Breast epithelium (tissue), 4 donors: Measurements from ENCODE around the gene OAS1. TPM values are rescaled to one million over a fixed set of nuclear protein-coding genes. Genes with fewer than 3 reads are reported as not detected.

Source experiments
- DNase-seq, 2 donors: peaks; one replicate each; pipeline ENCODE4 v3.0.0-alpha.2; 2019; ENCODE audit warnings: low spot score in 2 of 2
- H3K27ac ChIP-seq, 2 donors: fragments of 200-600 bp; sonication (generic) in 1 of 2; one replicate each; pipeline ENCODE4 v1.5.1; 2016 to 2019; ENCODE audit warnings: mild to moderate bottlenecking in 1 of 2
- H3K27me3 ChIP-seq, 2 donors: fragments of 200-600 bp; sonication (generic) in 1 of 2; one replicate each; pipeline versions ENCODE4 v1.5.1 to v1.6.0; 2017 to 2019; ENCODE audit warnings: control low read depth in 1 of 2, mild to moderate bottlenecking in 1 of 2
- H3K36me3 ChIP-seq: fragments of 200-600 bp; one replicate; pipeline ENCODE4 v1.5.1; 2019
- H3K4me1 ChIP-seq, 2 donors: fragments of 200-600 bp; sonication (generic); one replicate each; pipeline ENCODE4 v1.5.1; 2016 to 2019; ENCODE audit warnings: control low read depth in 1 of 2
- H3K4me3 ChIP-seq, 3 donors: fragments of 200-600 bp; sonication (generic); 1 replicate in 2 of 3; 2 replicates in 1 of 3; pipeline ENCODE4 v1.5.1; 2016 to 2019; ENCODE audit warnings: mild to moderate bottlenecking in 3 of 3, moderate library complexity in 2 of 3
- H3K9me3 ChIP-seq, 2 donors: fragments of 200-600 bp; sonication (generic) in 1 of 2; one replicate each; pipeline ENCODE4 v1.5.1; 2016 to 2019; ENCODE audit warnings: control low read depth in 1 of 2
- CTCF ChIP-seq, 3 donors: fragments of 450-650 bp; IDR thresholded peaks; one replicate each; pipeline ENCODE4 v1.5.1; 2016 to 2017; ENCODE audit warnings: antibody characterized with exemption in 3 of 3, mild to moderate bottlenecking in 3 of 3, moderate library complexity in 3 of 3
- POLR2A ChIP-seq: fragments of 450-650 bp; IDR thresholded peaks from one replicate; pipeline ENCODE4 v1.6.1; 2016; ENCODE audit warnings: antibody characterized with exemption, mild to moderate bottlenecking, moderate library complexity
- POLR2AphosphoS5 ChIP-seq, 3 donors: sonication (generic); formaldehyde crosslinking; IDR thresholded peaks; one replicate each; pipeline ENCODE4 v1.6.1; 2017; ENCODE audit warnings: antibody characterized with exemption in 3 of 3
- intact Hi-C: fragments of 100-400 bp; cut with DNase I; formaldehyde crosslinking; loops from one replicate; pipeline ENCODE4 v1.15.1; 2023; ENCODE audit warnings: low total_unique reads
- total RNA-seq, 3 donors: library from RNA; depleted of rRNA; stranded (reverse); fragments of >200 nt; gene quantifications; one replicate each; pipeline ENCODE4 v1.1.0, GENCODE V29; 2016

Gene OAS1
- total RNA-seq, 3 donors from 2014 or later, result 21.4 to 39.4 (median 23.3) TPM

GRCh38 chr12:112927925-112928324, 21.2 kb downstream of the OAS1 start:
- intact Hi-C loops, result no loop called here
- no peaks in the 10 kb centered on the region for H3K36me3 ChIP-seq
- no peak for DNase-seq
- no peak overlapping the region for H3K4me3 ChIP-seq
- no peak overlapping the region for H3K27ac ChIP-seq
- H3K4me1 ChIP-seq, result no peaks in the 10 kb centered on the region
- H3K27me3 ChIP-seq, result no peaks in the 10 kb centered on the region
- peaks cover 0 to 7% of the 10 kb centered on the region in 2 donors for H3K9me3 ChIP-seq
- no peak for TF ChIP-seq POLR2AphosphoS5 (IDR thresholded peaks at IDR 0.05)
- no peak for TF ChIP-seq CTCF (IDR thresholded peaks at IDR 0.05)
- TF ChIP-seq POLR2A, result no peak

- DNase-seq, result no peak
- peaks cover 0 to 7% of the 10 kb centered on the region in 2 donors for H3K9me3 ChIP-seq
- intact Hi-C loops, result no loop called here
These were observed 22.2 kb downstream of the OAS1 start for GRCh38 chr12:112928978-112929377.

GRCh38 chr12:112929715-112930114, 23.0 kb downstream of the OAS1 start:
- H3K27ac ChIP-seq, result no peak overlapping the region
- intact Hi-C loops, result no loop called here
- DNase-seq, result no peak
- no peak overlapping the region for H3K4me3 ChIP-seq
- peaks cover 0 to 7% of the 10 kb centered on the region in 2 donors for H3K9me3 ChIP-seq
- H3K36me3 ChIP-seq, result no peaks in the 10 kb centered on the region
- no peaks in the 10 kb centered on the region for H3K27me3 ChIP-seq
- no peak for TF ChIP-seq CTCF (IDR thresholded peaks at IDR 0.05)
- no peak for TF ChIP-seq POLR2AphosphoS5 (IDR thresholded peaks at IDR 0.05)
- no peak for TF ChIP-seq POLR2A
- H3K4me1 ChIP-seq, result no peaks in the 10 kb centered on the region

More at GRCh38 chr12:112928978-112929377, 22.2 kb downstream of the OAS1 start:
- H3K4me3 ChIP-seq, result no peak overlapping the region
- H3K4me1 ChIP-seq, result no peaks in the 10 kb centered on the region
- H3K27me3 ChIP-seq, result no peaks in the 10 kb centered on the region
- H3K27ac ChIP-seq, result no peak overlapping the region
- TF ChIP-seq CTCF (IDR thresholded peaks at IDR 0.05), result no peak
- no peak for TF ChIP-seq POLR2AphosphoS5 (IDR thresholded peaks at IDR 0.05)
- no peak for TF ChIP-seq POLR2A
- no peaks in the 10 kb centered on the region for H3K36me3 ChIP-seq

- Histone ChIP-seq H3K9me3 (peaks cover 0 to 7% of the 10 kb centered on the region in 2 donors), H3K36me3 (no peaks in the 10 kb centered on the region), H3K27me3 (no peaks in the 10 kb centered on the region), H3K4me1 (no peaks in the 10 kb centered on the region), H3K27ac (no peak overlapping the region), H3K4me3 (no peak overlapping the region)
- DNase-seq, result no peak
- intact Hi-C loops, result no loop called here
- TF ChIP-seq POLR2AphosphoS5 (IDR thresholded peaks at IDR 0.05), result no peak
- no peak for TF ChIP-seq POLR2A
- no peak for TF ChIP-seq CTCF (IDR thresholded peaks at IDR 0.05)
These were observed 23.6 kb downstream of the OAS1 start for GRCh38 chr12:112930350-112930749.

- Histone ChIP-seq H3K36me3 (no peaks in the 10 kb centered on the region), H3K4me1 (no peaks in the 10 kb centered on the region), H3K4me3 (no peak overlapping the region), H3K27ac (no peak overlapping the region), H3K9me3 (peaks cover 0 to 3% of the 10 kb centered on the region in 2 donors), H3K27me3 (no peaks in the 10 kb centered on the region)
- TF ChIP-seq CTCF (IDR thresholded peaks at IDR 0.05), result no peak
- DNase-seq, result no peak
- intact Hi-C loops, result no loop called here
These were observed 25.8 kb downstream of the OAS1 start for GRCh38 chr12:112932485-112933128.
